Tibial nerve (tissue), 4 donors: ENCODE data around the gene ACP4. TPM values are rescaled to one million over a fixed set of nuclear protein-coding genes. Genes with fewer than 3 reads are reported as not detected.

Source experiments
- DNase-seq, 2 donors: peaks; one replicate each; pipeline ENCODE4 v3.0.0-alpha.2; 2019; ENCODE audit warnings: low spot score in 2 of 2
- H3K27ac ChIP-seq, 4 donors: fragments of 200-600 bp; sonication (generic) in 3 of 4; one replicate each; pipeline ENCODE4 v1.5.1; 2017 to 2019; ENCODE audit warnings: mild to moderate bottlenecking in 1 of 4
- H3K27me3 ChIP-seq, 2 donors: fragments of 200-600 bp; sonication (generic) in 1 of 2; one replicate each; pipeline versions ENCODE4 v1.5.1 to v1.6.0; 2017 to 2019
- H3K36me3 ChIP-seq, 3 donors: fragments of 200-600 bp; sonication (generic); one replicate each; pipeline ENCODE4 v1.5.1; 2018 to 2019
- H3K4me1 ChIP-seq, 4 donors: fragments of 200-600 bp; sonication (generic) in 3 of 4; one replicate each; pipeline ENCODE4 v1.5.1; 2017 to 2019
- H3K4me3 ChIP-seq, 4 donors: fragments of 200-600 bp; sonication (generic) in 3 of 4; one replicate each; pipeline ENCODE4 v1.5.1; 2017 to 2019; ENCODE audit warnings: mild to moderate bottlenecking in 1 of 4, moderate library complexity in 1 of 4
- H3K9me3 ChIP-seq, 4 donors: fragments of 200-600 bp; sonication (generic) in 3 of 4; one replicate each; pipeline ENCODE4 v1.5.1; 2017 to 2019
- EP300 ChIP-seq, 2 donors: sonication (generic); formaldehyde crosslinking; IDR thresholded peaks; one replicate each; pipeline ENCODE4 v1.6.1; 2017; ENCODE audit warnings: antibody characterized with exemption in 2 of 2, mild to moderate bottlenecking in 1 of 2
- POLR2A ChIP-seq, 2 donors: fragments of 450-650 bp; IDR thresholded peaks; one replicate each; pipeline ENCODE4 v1.6.1; 2017; ENCODE audit warnings: antibody characterized with exemption in 2 of 2, mild to moderate bottlenecking in 2 of 2, moderate library complexity in 2 of 2
- WGBS, 2 donors: methylation state at CpG; one replicate each; pipeline ENCODE4 v1.1.5; 2018; 5-methylcytosine and 5-hydroxymethylcytosine counted together
- total RNA-seq, 4 donors: library from RNA; depleted of rRNA; stranded (reverse); fragments of >200 nt; gene quantifications; one replicate each; pipeline ENCODE4 v1.1.0, GENCODE V29; 2016
- TF ChIP-seq, protein P1 (sequence below), 5 experiments: fragments of 200-600 bp in 3 of 5; fragments of 450-650 bp in 2 of 5; sonication (generic) in 3 of 5; IDR thresholded peaks; one replicate each; pipeline ENCODE4 v1.5.1; 2016 to 2019; ENCODE audit warnings: antibody characterized with exemption in 5 of 5, mild to moderate bottlenecking in 3 of 5, moderate library complexity in 2 of 5

The ACP4 gene
- total RNA-seq, 4 donors from 2014 or later = not detected

GRCh38 chr19:50838239-50838638, 48.0 kb downstream of the ACP4 start:
- Histone ChIP-seq H3K27me3 (peaks cover 2 to 48% of the 10 kb centered on the region in 2 donors), H3K4me1 (peaks cover 0 to 14% (median 3%) of the 10 kb centered on the region in 4 donors), H3K9me3 (peaks cover 0 to 30% (median 0%) of the 10 kb centered on the region in 4 donors), H3K4me3 (no peak overlapping the region), H3K36me3 (no peaks in the 10 kb centered on the region), H3K27ac (no peak overlapping the region)
- WGBS, 2 donors = 13 to 18% methylated on average over 6 of the region's 6 CpGs
- DNase-seq = no peak
- TF ChIP-seq, protein P1, sequence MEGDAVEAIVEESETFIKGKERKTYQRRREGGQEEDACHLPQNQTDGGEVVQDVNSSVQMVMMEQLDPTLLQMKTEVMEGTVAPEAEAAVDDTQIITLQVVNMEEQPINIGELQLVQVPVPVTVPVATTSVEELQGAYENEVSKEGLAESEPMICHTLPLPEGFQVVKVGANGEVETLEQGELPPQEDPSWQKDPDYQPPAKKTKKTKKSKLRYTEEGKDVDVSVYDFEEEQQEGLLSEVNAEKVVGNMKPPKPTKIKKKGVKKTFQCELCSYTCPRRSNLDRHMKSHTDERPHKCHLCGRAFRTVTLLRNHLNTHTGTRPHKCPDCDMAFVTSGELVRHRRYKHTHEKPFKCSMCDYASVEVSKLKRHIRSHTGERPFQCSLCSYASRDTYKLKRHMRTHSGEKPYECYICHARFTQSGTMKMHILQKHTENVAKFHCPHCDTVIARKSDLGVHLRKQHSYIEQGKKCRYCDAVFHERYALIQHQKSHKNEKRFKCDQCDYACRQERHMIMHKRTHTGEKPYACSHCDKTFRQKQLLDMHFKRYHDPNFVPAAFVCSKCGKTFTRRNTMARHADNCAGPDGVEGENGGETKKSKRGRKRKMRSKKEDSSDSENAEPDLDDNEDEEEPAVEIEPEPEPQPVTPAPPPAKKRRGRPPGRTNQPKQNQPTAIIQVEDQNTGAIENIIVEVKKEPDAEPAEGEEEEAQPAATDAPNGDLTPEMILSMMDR (IDR thresholded peaks at IDR 0.05) = no peak
- TF ChIP-seq POLR2A (IDR thresholded peaks at IDR 0.05) (no peak), EP300 (IDR thresholded peaks at IDR 0.05) (no peak)

- Histone ChIP-seq H3K4me3 (no peak overlapping the region), H3K27me3 (peaks cover 0 to 32% of the 10 kb centered on the region in 2 donors), H3K27ac (no peak overlapping the region), H3K4me1 (peaks cover 0 to 14% (median 3%) of the 10 kb centered on the region in 4 donors), H3K9me3 (peaks cover 0 to 46% (median 0%) of the 10 kb centered on the region in 4 donors), H3K36me3 (no peaks in the 10 kb centered on the region)
- TF ChIP-seq, protein P1 (IDR thresholded peaks at IDR 0.05) = no peak
- TF ChIP-seq POLR2A (IDR thresholded peaks at IDR 0.05) (no peak), EP300 (IDR thresholded peaks at IDR 0.05) (no peak)
- 77 to 82% methylated on average over 10 of the region's 10 CpGs for WGBS, 2 donors
- DNase-seq = no peak
Measured at GRCh38 chr19:50839712-50840655, 49.8 kb downstream of the ACP4 start.

DNA sequence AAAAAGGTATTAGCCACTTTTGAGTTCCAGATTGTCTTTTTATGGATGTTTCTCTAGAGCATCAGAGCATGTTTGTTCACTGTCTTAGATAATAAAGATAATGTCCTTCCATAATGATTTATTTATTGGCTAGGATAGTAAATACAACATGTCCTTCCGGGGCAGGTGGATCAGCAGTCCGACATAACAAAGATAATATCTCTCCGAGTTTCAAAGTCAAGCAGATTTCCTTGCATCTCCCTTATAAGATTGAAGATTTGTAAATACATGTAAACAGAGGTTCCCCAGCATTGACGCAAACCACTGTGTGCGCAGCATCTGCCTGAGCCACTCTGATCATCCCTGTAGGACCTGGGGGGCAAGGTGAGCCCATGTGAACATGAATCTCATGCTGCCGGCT, 51.9 kb downstream of the ACP4 start:
- 84 to 92% methylated on average over 6 of the region's 6 CpGs for WGBS, 2 donors
- DNase-seq = no peak
- no peaks in the 10 kb centered on the region for H3K36me3 ChIP-seq
- no peak overlapping the region for H3K27ac ChIP-seq
- H3K4me3 ChIP-seq = no peak overlapping the region
- H3K4me1 ChIP-seq = no peaks in the 10 kb centered on the region
- H3K27me3 ChIP-seq = peaks cover 0 to 12% of the 10 kb centered on the region in 2 donors
- no peak for TF ChIP-seq EP300 (IDR thresholded peaks at IDR 0.05)
- TF ChIP-seq, protein P1 (IDR thresholded peaks at IDR 0.05) = no peak
- TF ChIP-seq POLR2A (IDR thresholded peaks at IDR 0.05) = no peak
- peaks cover 0 to 46% (median 0%) of the 10 kb centered on the region in 4 donors for H3K9me3 ChIP-seq

DNA sequence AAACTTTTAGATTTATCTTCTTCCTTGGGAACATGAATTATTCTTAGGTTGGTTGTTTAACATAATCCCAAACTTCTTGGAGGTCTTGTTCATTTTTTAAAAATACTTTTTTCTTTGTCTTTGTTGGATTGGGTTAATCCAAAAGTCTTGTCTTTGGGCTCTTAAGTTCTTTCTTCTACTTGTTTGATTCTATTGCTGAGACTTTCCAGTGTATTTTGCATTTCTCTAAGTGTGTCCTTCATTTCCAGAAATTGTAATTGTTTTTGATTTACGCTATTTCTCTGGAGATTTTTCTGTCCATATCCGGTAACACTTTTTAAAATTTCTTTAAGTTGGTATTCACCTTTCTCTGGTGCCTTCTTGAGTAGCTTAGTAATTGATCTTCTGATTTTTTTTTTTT, 53.0 kb downstream of the ACP4 start:
- no peaks in the 10 kb centered on the region for H3K36me3 ChIP-seq
- no peak for DNase-seq
- TF ChIP-seq POLR2A (IDR thresholded peaks at IDR 0.05) = no peak
- TF ChIP-seq EP300 (IDR thresholded peaks at IDR 0.05) = no peak
- TF ChIP-seq, protein P1 (IDR thresholded peaks at IDR 0.05) = no peak
- H3K27me3 ChIP-seq = peaks cover 0 to 7% of the 10 kb centered on the region in 2 donors
- no peaks in the 10 kb centered on the region for H3K4me1 ChIP-seq
- H3K9me3 ChIP-seq = peaks cover 0 to 46% (median 0%) of the 10 kb centered on the region in 4 donors
- no peak overlapping the region for H3K27ac ChIP-seq
- no peak overlapping the region for H3K4me3 ChIP-seq
- 94% methylated on average over 2 of the region's 2 CpGs for WGBS, 2 donors

DNA sequence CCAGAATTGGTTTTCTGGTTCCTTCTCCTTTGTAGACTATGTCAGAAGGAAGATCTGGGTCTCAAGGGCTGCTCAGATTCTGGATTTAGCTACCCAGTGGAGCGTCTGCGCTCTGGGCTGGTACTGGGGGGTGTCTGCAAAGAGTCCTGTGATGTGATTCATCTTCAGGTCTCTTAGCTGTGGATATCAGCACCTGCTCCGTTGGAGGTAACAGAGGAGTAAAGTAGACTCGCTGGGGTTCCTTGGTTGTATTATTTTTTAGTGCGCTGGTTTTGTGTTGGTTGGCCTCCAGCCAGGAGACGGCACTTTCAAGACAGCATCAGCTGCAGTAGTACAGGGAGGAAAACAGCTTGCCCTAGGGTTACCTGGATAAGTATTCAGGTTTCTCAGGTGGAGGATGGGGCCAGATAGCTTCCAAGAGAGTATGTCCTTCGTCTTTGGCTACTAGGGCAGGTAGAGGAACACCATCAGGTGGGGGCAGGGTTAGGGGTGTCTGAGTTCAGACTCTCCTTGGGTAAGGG, 53.5 kb downstream of the ACP4 start:
- Histone ChIP-seq H3K27ac (no peak overlapping the region), H3K4me3 (no peak overlapping the region), H3K9me3 (peaks cover 0 to 46% (median 0%) of the 10 kb centered on the region in 4 donors), H3K36me3 (no peaks in the 10 kb centered on the region), H3K27me3 (peaks cover 0 to 7% of the 10 kb centered on the region in 2 donors), H3K4me1 (no peaks in the 10 kb centered on the region)
- WGBS, 2 donors = 80 to 84% methylated on average over 7 of the region's 7 CpGs
- TF ChIP-seq, protein P1 (IDR thresholded peaks at IDR 0.05) = no peak
- TF ChIP-seq EP300 (IDR thresholded peaks at IDR 0.05) (no peak), POLR2A (IDR thresholded peaks at IDR 0.05) (no peak)
- no peak for DNase-seq
